HFF-Myc (cell line): ENCODE measurements around the gene BICRA.
"Not testable (repeated sequence)": the region's sequence is repeated elsewhere in the genome, so short reads cannot be mapped to it uniquely, and the experiment has no call there.

ENCODE experiments used
- DNase-seq: peaks from one replicate; pipeline ENCODE4 v3.0.0-alpha.2; 2011; ENCODE audit warnings: low read depth; ENCODE audit errors: extremely low read depth
- H3K4me3 ChIP-seq: replicated peaks from 2 replicates; pipeline ENCODE4 v1.5.1; 2011; ENCODE audit warnings: low read depth, mild to moderate bottlenecking, control low read depth, low read length
- TF ChIP-seq, protein P1 (sequence below): IDR thresholded peaks from 2 replicates; pipeline ENCODE4 v1.5.1; 2012; ENCODE audit warnings: mild to moderate bottlenecking, low read depth, low read length, control low read depth; ENCODE audit errors: missing control alignments

BICRA gene

DNA sequence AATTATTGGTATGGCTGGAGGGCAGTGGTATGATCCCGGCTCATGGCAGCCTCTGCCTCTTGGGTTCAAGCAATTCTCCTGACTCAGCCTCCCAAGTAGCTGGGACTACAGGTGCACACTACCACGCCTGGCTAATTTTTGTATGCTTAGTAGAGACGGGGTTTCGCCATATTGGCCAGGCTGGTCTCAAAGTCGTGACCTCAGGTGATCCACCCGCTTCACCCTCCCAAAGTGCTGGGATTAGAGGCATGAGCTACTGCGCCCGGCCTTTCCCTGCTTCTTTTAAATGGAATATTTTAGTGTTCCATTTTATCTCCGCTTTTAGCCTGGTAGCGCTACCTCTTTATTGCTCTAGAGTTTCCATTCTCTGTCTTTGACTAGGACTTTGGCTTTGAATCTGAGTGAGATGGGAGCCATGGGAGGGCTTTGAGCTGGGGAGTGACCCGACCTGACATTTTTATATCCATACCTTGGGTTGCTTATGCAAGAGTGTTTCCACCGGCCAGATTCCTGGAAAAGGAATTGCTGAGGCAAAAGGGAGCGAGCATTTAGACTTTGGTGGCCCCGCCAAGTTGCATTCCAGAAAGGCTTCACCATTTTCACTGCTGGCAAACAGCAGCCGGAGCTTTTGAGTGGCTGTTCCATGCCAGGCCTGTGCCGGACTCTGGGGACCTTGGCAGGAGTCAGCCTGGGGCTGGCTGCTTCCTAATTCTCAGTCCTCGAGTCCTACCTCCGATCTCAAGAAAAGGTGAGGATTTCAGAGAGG is 22.9 kb downstream of the BICRA start:
- no peak overlapping the region for H3K4me3 ChIP-seq
- DNase-seq: no peak
- TF ChIP-seq, protein P1, sequence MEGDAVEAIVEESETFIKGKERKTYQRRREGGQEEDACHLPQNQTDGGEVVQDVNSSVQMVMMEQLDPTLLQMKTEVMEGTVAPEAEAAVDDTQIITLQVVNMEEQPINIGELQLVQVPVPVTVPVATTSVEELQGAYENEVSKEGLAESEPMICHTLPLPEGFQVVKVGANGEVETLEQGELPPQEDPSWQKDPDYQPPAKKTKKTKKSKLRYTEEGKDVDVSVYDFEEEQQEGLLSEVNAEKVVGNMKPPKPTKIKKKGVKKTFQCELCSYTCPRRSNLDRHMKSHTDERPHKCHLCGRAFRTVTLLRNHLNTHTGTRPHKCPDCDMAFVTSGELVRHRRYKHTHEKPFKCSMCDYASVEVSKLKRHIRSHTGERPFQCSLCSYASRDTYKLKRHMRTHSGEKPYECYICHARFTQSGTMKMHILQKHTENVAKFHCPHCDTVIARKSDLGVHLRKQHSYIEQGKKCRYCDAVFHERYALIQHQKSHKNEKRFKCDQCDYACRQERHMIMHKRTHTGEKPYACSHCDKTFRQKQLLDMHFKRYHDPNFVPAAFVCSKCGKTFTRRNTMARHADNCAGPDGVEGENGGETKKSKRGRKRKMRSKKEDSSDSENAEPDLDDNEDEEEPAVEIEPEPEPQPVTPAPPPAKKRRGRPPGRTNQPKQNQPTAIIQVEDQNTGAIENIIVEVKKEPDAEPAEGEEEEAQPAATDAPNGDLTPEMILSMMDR: no peak

DNA sequence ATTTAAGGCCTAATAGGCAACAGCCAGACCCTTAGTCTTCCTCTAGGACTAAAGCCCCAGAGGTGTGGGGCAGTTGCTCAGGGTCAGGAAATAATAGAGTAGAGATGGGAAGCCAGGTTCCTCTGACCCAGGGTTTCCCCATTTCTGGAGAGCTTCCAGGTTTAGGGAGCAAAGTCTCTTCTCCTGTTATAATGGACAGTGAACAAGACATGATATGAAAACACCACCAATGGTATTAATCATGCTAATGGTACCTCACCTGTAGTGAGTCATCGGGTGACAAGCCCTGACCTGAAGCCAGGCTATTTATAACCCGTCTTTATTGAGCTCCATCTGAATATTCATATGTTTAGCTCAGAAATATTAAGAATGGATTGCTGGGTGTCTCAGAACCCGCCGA is 24.6 kb downstream of the BICRA start:
- H3K4me3 ChIP-seq: no peak overlapping the region
- DNase-seq: no peak

DNA sequence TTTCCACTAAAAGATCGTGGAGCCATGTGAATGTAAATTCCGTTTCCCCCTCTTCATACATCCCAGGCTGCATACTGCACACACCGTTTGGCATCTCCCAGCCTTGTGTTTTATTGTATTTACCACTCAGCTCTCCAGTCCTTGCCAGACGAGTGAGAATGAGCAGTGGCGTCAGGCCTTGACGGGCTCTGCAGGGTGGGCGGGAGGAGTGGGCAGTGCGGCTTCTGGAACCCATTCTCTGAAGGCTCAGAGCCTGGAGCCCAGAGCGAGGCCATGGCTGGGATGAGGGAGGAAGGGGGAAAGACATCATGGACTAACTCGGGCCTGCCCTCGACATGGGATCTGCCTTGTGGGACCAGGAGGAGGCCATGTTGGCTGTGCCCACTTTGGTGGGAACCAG is 25.1 kb downstream of the BICRA start:
- H3K4me3 ChIP-seq: no peak overlapping the region
- no peak for DNase-seq
- TF ChIP-seq, protein P1: no peak

More for the DNA sequence above, 24.6 kb downstream of the BICRA start:
- TF ChIP-seq, protein P1: no peak

DNA sequence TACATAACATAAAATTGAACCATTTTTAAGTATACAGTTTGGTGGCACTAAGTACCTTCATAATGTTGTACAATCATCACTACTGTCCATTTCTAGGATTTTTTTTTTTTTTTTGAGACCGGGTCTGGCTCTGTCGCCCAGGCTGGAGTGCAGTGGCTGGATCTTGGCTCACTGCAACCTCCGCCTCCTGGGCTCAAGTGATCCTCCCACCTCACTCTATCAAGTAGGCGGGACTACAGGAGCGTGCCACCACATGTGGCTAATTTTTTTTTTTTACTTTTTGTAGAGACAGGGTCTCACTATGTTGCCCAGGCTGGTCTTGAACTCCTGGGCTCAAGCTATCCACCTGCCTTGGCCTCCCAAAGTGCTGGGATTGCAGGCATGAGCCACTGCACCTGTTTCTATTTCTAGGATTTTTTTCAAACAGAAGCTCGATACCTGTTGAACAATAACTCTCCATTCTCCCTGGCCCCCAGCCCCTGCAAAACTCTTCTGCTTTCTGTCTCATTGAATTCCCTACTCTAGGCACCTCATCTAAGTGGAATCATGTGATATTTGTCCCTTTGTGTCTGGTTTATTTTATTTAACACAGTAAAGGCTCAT is 26.3 kb downstream of the BICRA start:
- not testable (repeated sequence) for DNase-seq

DNA sequence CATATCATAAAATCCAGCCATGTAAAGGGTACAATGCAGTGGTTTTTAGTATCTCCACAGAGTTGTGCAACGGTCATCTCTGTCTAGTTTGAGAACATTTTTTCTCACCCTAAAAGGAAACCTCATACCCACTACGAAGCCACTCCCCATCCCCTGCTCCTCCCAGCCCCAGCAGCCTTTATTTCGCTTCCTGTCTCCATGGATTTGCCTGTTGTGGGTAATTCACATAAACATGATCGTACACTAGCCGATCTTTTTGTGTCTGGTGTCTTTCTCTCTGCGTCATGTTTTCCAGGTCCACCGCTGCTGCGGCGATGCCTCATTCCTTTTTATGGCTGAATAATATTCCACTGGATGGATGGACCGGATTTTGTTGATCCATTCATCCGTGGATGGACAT is 28.6 kb downstream of the BICRA start:
- H3K4me3 ChIP-seq: no peak overlapping the region
- no peak for DNase-seq
- TF ChIP-seq, protein P1: no peak

More for the DNA sequence above, 26.3 kb downstream of the BICRA start:
- not testable (repeated sequence) for H3K4me3 ChIP-seq

DNA sequence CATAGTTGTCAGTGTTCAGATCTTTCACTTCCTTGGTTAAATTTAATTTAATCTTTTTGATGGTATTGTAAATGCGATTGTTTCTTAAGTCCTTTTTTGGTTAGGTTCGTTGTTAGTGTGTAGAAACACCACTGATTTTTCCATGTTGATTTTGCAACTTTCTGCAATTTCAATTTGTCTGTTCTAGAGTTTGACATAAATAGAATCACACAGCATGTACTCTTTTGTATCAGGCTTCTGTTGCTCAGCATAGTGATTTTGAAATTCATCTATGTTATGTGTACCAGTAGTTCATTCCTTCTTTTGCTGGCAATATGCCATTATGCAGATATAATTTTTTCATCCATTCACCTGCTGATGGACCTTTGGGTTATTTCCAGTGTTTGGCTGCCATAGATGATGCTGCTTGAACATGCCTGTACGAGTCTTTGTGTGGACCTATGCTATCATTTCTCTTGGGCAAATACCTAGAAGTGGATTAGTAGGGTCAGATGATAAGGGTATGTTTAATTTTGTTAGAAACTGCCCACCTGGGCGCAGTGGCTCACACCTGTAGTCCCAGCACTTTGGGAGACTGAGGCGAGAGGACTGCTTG is 33.1 kb downstream of the BICRA start:
- no peak overlapping the region for H3K4me3 ChIP-seq
- no peak for DNase-seq
- TF ChIP-seq, protein P1: no peak

DNA sequence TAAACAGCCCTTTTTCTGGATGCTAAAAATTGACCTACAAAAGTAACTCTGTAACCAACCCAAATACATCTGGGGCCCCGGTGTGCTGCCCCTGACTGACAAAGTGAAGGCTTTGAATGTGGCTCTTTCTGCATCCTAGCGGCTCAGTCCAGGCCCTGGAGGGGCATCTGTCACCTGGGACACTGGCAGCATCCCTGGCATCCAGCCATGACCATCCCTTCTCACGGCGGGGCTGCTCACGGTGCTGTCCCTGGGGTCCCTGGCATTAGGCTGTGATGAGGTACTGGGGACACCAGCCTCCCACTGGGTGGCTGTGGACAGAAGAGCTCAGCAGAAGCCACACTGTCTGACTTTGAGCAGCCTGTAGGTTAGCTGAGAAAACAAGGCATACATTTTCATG is 34.3 kb downstream of the BICRA start:
- no peak overlapping the region for H3K4me3 ChIP-seq
- TF ChIP-seq, protein P1: no peak
- no peak for DNase-seq
